ENCODE data around the gene BMERB1. TPM values are rescaled to one million over a fixed set of nuclear protein-coding genes. Genes with fewer than 3 reads are reported as not detected.

BMERB1 gene
- polyA plus RNA-seq, 1 donor (not counting 4 experiments of a cell fraction or from before 2014, with no cell fraction given) = 7.8 TPM

- no peak overlapping the region for H3K27ac ChIP-seq (ENCODE audit: control insufficient read depth, insufficient read depth, low read length)
- DNase-seq (ENCODE audit: low read depth, low spot score) = no peak
- no peaks in the 10 kb centered on the region for H3K79me2 ChIP-seq (ENCODE audit: control insufficient read depth, insufficient read depth, low read length)
- no peak overlapping the region for H2AFZ ChIP-seq (ENCODE audit: control insufficient read depth, low read length)
- FAIRE-seq = no peak
- TF ChIP-seq CTCF (optimal IDR thresholded peaks at IDR 0.05 in 1 of 3, IDR thresholded peaks at IDR 0.05 in 1 of 3, conservative IDR thresholded peaks at IDR 0.05 in 1 of 3; ENCODE audit: extremely low read depth in 1 of 3, insufficient read depth in 2 of 3, low read length in 3 of 3) (no peak), EZH2 (IDR thresholded peaks at IDR 0.05; ENCODE audit: low read length) (no peak)
- dilution Hi-C loops (cut with MboI; ENCODE audit: extremely low pct_ligation_motif_present, low sequenced_read_pairs) = no loop called here
- no peaks in the 10 kb centered on the region for H3K9me1 ChIP-seq (ENCODE audit: control insufficient read depth, extremely low read depth, insufficient read depth, low read length)
- H3K4me2 ChIP-seq (ENCODE audit: control insufficient read depth, extremely low read depth, insufficient read depth, low read depth, low read length) = no peak overlapping the region
- H3K4me3 ChIP-seq (ENCODE audit: control insufficient read depth in 2 of 3, extremely low read depth in 1 of 3, insufficient read depth in 2 of 3, low read depth in 1 of 3, low read length in 3 of 3) = no peak overlapping the region
- H4K20me1 ChIP-seq (ENCODE audit: control insufficient read depth, extremely low read depth, insufficient read depth, low read length) = no peaks in the 10 kb centered on the region
- no peak overlapping the region for H3K9ac ChIP-seq (ENCODE audit: control insufficient read depth, extremely low read depth, insufficient read depth, low read length)
- H3K36me3 ChIP-seq (ENCODE audit: control insufficient read depth in 2 of 2, extremely low read depth in 1 of 2, insufficient read depth in 2 of 2, low read length in 2 of 2) = no peaks in the 10 kb centered on the region
- no peaks in the 10 kb centered on the region for H3K27me3 ChIP-seq (ENCODE audit: control insufficient read depth, extremely low read depth, insufficient read depth, low read length)
- no peaks in the 10 kb centered on the region for H3K4me1 ChIP-seq (ENCODE audit: control insufficient read depth, extremely low read depth, insufficient read depth, low read length)
- H3K9me3 ChIP-seq (ENCODE audit: control insufficient read depth, low read depth, low read length) = no peaks in the 10 kb centered on the region
Observed at GRCh38 chr16:15425861-15426260, 8.5 kb upstream of the BMERB1 start.

GRCh38 chr16:15426796-15427195, 7.6 kb upstream of the BMERB1 start:
- Histone ChIP-seq H3K4me3 (ENCODE audit: control insufficient read depth in 2 of 3, extremely low read depth in 1 of 3, insufficient read depth in 2 of 3, low read depth in 1 of 3, low read length in 3 of 3) (no peak overlapping the region), H3K79me2 (ENCODE audit: control insufficient read depth, insufficient read depth, low read length) (no peaks in the 10 kb centered on the region), H3K9ac (ENCODE audit: control insufficient read depth, extremely low read depth, insufficient read depth, low read length) (no peak overlapping the region), H3K4me2 (ENCODE audit: control insufficient read depth, extremely low read depth, insufficient read depth, low read depth, low read length) (no peak overlapping the region), H2AFZ (ENCODE audit: control insufficient read depth, low read length) (no peak overlapping the region), H3K4me1 (ENCODE audit: control insufficient read depth, extremely low read depth, insufficient read depth, low read length) (no peaks in the 10 kb centered on the region), H3K36me3 (ENCODE audit: control insufficient read depth in 2 of 2, extremely low read depth in 1 of 2, insufficient read depth in 2 of 2, low read length in 2 of 2) (no peaks in the 10 kb centered on the region), H3K9me1 (ENCODE audit: control insufficient read depth, extremely low read depth, insufficient read depth, low read length) (no peaks in the 10 kb centered on the region), H3K27me3 (ENCODE audit: control insufficient read depth, extremely low read depth, insufficient read depth, low read length) (no peaks in the 10 kb centered on the region), H3K9me3 (ENCODE audit: control insufficient read depth, low read depth, low read length) (no peaks in the 10 kb centered on the region), H3K27ac (ENCODE audit: control insufficient read depth, insufficient read depth, low read length) (no peak overlapping the region), H4K20me1 (ENCODE audit: control insufficient read depth, extremely low read depth, insufficient read depth, low read length) (no peaks in the 10 kb centered on the region)
- no peak for FAIRE-seq
- no peak for DNase-seq (ENCODE audit: low read depth, low spot score)
- dilution Hi-C loops (cut with MboI; ENCODE audit: extremely low pct_ligation_motif_present, low sequenced_read_pairs) = no loop called here
- no peak for TF ChIP-seq EZH2 (IDR thresholded peaks at IDR 0.05; ENCODE audit: low read length)
- TF ChIP-seq CTCF (optimal IDR thresholded peaks at IDR 0.05 in 1 of 3, IDR thresholded peaks at IDR 0.05 in 1 of 3, conservative IDR thresholded peaks at IDR 0.05 in 1 of 3; ENCODE audit: extremely low read depth in 1 of 3, insufficient read depth in 2 of 3, low read length in 3 of 3) = no peak

Data from keratinocyte (primary cell).